WTC11 (cell line): Measurements from ENCODE around the gene CD80. TPM values are rescaled to one million over a fixed set of nuclear protein-coding genes. Genes with fewer than 3 reads are reported as not detected.

Experiments used
- ATAC-seq: fragments of 200-7000 bp; cut with Tn5 transposase; 2 replicates; pipeline ENCODE4 v1.10.0; 2021; ENCODE audit warnings: mild to moderate bottlenecking, moderate library complexity
- CTCF ChIA-PET: fragments of 300-600 bp; sonication (Branson Sonifier 250); formaldehyde crosslinking; loops from one replicate; lab custom pipeline; 2021; ENCODE audit warnings: antibody characterized with exemption; lab: Charles Lee
- POLR2A ChIA-PET: fragments of 350-600 bp; sonication (Branson Sonifier 250); formaldehyde crosslinking; loops from one replicate; lab custom pipeline; 2021; ENCODE audit warnings: antibody characterized with exemption; lab: Charles Lee
- DNase-seq: peaks from one replicate; pipeline ENCODE4 v3.0.0; 2021; ENCODE audit warnings: low spot score
- H3K27ac Mint-ChIP-seq: 2 replicates; pipeline ENCODE4 v1.8.0; 2021; ENCODE audit warnings: mixed read lengths
- H3K27me3 Mint-ChIP-seq: 2 replicates; pipeline ENCODE4 v1.8.0; 2021; ENCODE audit warnings: low read depth, mild to moderate bottlenecking, moderate library complexity, mixed read lengths
- H3K36me3 Mint-ChIP-seq: 2 replicates; pipeline ENCODE4 v1.8.0; 2021; ENCODE audit warnings: mixed read lengths
- H3K4me1 Mint-ChIP-seq: 2 replicates; pipeline ENCODE4 v1.8.0; 2022; ENCODE audit warnings: mixed read lengths
- H3K4me3 Mint-ChIP-seq: 2 replicates; pipeline ENCODE4 v1.8.0; 2021; ENCODE audit warnings: mild to moderate bottlenecking, moderate library complexity, mixed read lengths
- H3K9me3 Mint-ChIP-seq: 2 replicates; pipeline ENCODE4 v1.8.0; 2021; ENCODE audit warnings: mixed read lengths
- CREM ChIP-seq: sonication (generic); formaldehyde crosslinking; IDR thresholded peaks from 2 replicates; pipeline ENCODE4 v1.8.1; 2022; ENCODE audit warnings: mild to moderate bottlenecking, missing genetic modification reagents, moderate library complexity
- FOXJ3 ChIP-seq: sonication (generic); formaldehyde crosslinking; IDR thresholded peaks from 2 replicates; pipeline ENCODE4 v1.9.0; 2021; ENCODE audit warnings: missing genetic modification reagents, mild to moderate bottlenecking, borderline replicate concordance
- FOXP1 ChIP-seq: sonication (generic); formaldehyde crosslinking; IDR thresholded peaks from 2 replicates; pipeline ENCODE4 v1.8.0; 2022; ENCODE audit warnings: missing genetic modification reagents, mild to moderate bottlenecking, moderate library complexity, borderline replicate concordance
- GABPB1 ChIP-seq: sonication (generic); formaldehyde crosslinking; IDR thresholded peaks from 2 replicates; pipeline ENCODE4 v1.8.1; 2023; ENCODE audit warnings: mild to moderate bottlenecking, missing genetic modification reagents
- KAT7 ChIP-seq: sonication (generic); formaldehyde crosslinking; IDR thresholded peaks from 2 replicates; pipeline ENCODE4 v1.8.1; 2023; ENCODE audit warnings: missing genetic modification reagents, mild to moderate bottlenecking, borderline replicate concordance
- MAX ChIP-seq: sonication (generic); formaldehyde crosslinking; IDR thresholded peaks from 2 replicates; pipeline ENCODE4 v1.8.0; 2022; ENCODE audit warnings: mild to moderate bottlenecking, missing genetic modification reagents
- MYBL2 ChIP-seq: sonication (generic); formaldehyde crosslinking; IDR thresholded peaks from 2 replicates; pipeline ENCODE4 v1.8.1; 2023; ENCODE audit warnings: mild to moderate bottlenecking, moderate library complexity, missing genetic modification reagents
- NFATC4 ChIP-seq: fragments of 250-450 bp; sonication (Bioruptor Pico); IDR thresholded peaks from 2 replicates; pipeline ENCODE4 v1.9.0; 2021; ENCODE audit warnings: mild to moderate bottlenecking
- NFYB ChIP-seq: sonication (generic); formaldehyde crosslinking; conservative IDR thresholded peaks from 2 replicates; pipeline ENCODE4 v1.8.0; 2022; ENCODE audit warnings: low read depth, missing genetic modification reagents
- NR1H2 ChIP-seq: sonication (generic); formaldehyde crosslinking; IDR thresholded peaks from 2 replicates; pipeline ENCODE4 v1.9.0; 2021; ENCODE audit warnings: mild to moderate bottlenecking, moderate library complexity, missing genetic modification reagents
- NR2C2 ChIP-seq: sonication (generic); formaldehyde crosslinking; IDR thresholded peaks from 2 replicates; pipeline ENCODE4 v1.8.0; 2022; ENCODE audit warnings: mild to moderate bottlenecking, missing genetic modification reagents
- NR3C1 ChIP-seq: sonication (generic); formaldehyde crosslinking; conservative IDR thresholded peaks from 2 replicates; pipeline ENCODE4 v1.8.1; 2023; ENCODE audit warnings: low read depth, mild to moderate bottlenecking, missing genetic modification reagents
- PRDM15 ChIP-seq: sonication (generic); formaldehyde crosslinking; IDR thresholded peaks from 2 replicates; pipeline ENCODE4 v1.8.0; 2022; ENCODE audit warnings: missing genetic modification reagents
- RELA ChIP-seq: sonication (generic); formaldehyde crosslinking; IDR thresholded peaks from 2 replicates; pipeline ENCODE4 v1.8.1; 2022; ENCODE audit warnings: missing genetic modification reagents, mild to moderate bottlenecking, borderline replicate concordance
- SMAD4 ChIP-seq: sonication (generic); formaldehyde crosslinking; IDR thresholded peaks from 2 replicates; pipeline ENCODE4 v1.8.0; 2022; ENCODE audit warnings: mild to moderate bottlenecking, missing genetic modification reagents
- STAT6 ChIP-seq: sonication (generic); formaldehyde crosslinking; conservative IDR thresholded peaks from 2 replicates; pipeline ENCODE4 v1.8.1; 2023; ENCODE audit warnings: mild to moderate bottlenecking, low read depth, missing genetic modification reagents, moderate library complexity
- TCF7 ChIP-seq: sonication (generic); formaldehyde crosslinking; IDR thresholded peaks from 2 replicates; pipeline ENCODE4 v1.8.0; 2022; ENCODE audit warnings: mild to moderate bottlenecking, low read depth, missing genetic modification reagents, moderate library complexity
- TEAD4 ChIP-seq: sonication (generic); formaldehyde crosslinking; IDR thresholded peaks from 2 replicates; pipeline ENCODE4 v1.8.0; 2022; ENCODE audit warnings: mild to moderate bottlenecking, missing genetic modification reagents
- ZNF121 ChIP-seq: sonication (generic); formaldehyde crosslinking; IDR thresholded peaks from 2 replicates; pipeline ENCODE4 v1.8.0; 2023; ENCODE audit warnings: missing genetic modification reagents
- ZNF219 ChIP-seq: sonication (generic); formaldehyde crosslinking; IDR thresholded peaks from 2 replicates; pipeline ENCODE4 v1.8.0; 2023; ENCODE audit warnings: missing genetic modification reagents, mild to moderate bottlenecking, borderline replicate concordance
- ZNF512 ChIP-seq: sonication (generic); formaldehyde crosslinking; IDR thresholded peaks from 2 replicates; pipeline ENCODE4 v1.8.1; 2022; ENCODE audit warnings: missing genetic modification reagents, borderline replicate concordance
- ZNF532 ChIP-seq: fragments of 250-450 bp; sonication (Bioruptor Pico); IDR thresholded peaks from 2 replicates; pipeline ENCODE4 v1.9.0; 2021; ENCODE audit warnings: mild to moderate bottlenecking, borderline replicate concordance
- total RNA-seq: library from RNA; stranded (reverse); gene quantifications from 3 replicates; pipeline ENCODE4 v1.2.3, GENCODE V29; 2021

Gene CD80
- total RNA-seq, 1 experiment from 2014 or later, result 0.24 TPM

- H3K4me1 Mint-ChIP-seq, result peaks cover 9% of the 10 kb centered on the region; the same call in 1 of the 2 replicates
- H3K36me3 Mint-ChIP-seq, result no peaks in the 10 kb centered on the region
- POLR2A ChIA-PET, result no interaction called here
- CTCF ChIA-PET, result interaction anchor here (0.6 to 1.1 kb wide), 5 partner anchors 13 to 676 kb away, joined by 3 read pairs; no protein-coding TSS in a partner anchor
- H3K27me3 Mint-ChIP-seq, result peaks cover 5% of the 10 kb centered on the region
- ATAC-seq (no peak), DNase-seq (no peak)
- H3K4me3 Mint-ChIP-seq, result no peak overlapping the region
- peaks cover 3% of the 10 kb centered on the region; the same call in 1 of the 2 replicates for H3K9me3 Mint-ChIP-seq
- TF ChIP-seq ZNF532 (CRISPR knock-in tag) (no peak), MAX (CRISPR knock-in tag) (no peak), CREM (no peak), TEAD4 (CRISPR knock-in tag) (no peak), RELA (CRISPR knock-in tag) (no peak), NR1H2 (no peak), ZNF121 (CRISPR knock-in tag) (no peak), PRDM15 (CRISPR knock-in tag) (no peak), KAT7 (CRISPR knock-in tag) (no peak)
- TF ChIP-seq, all 79 proteins: peak for 0
- H3K27ac Mint-ChIP-seq, result no peak overlapping the region
Observed at GRCh38 chr3:119560160-119560559, 746 bp upstream of the CD80 start.

GRCh38 chr3:119558626-119559317, 642 bp downstream of the CD80 start:
- Mint-ChIP-seq H3K9me3 (peaks cover 2% of the 10 kb centered on the region; the same call in 1 of the 2 replicates), H3K4me1 (peaks cover 9% of the 10 kb centered on the region; the same call in 1 of the 2 replicates), H3K27ac (no peak overlapping the region), H3K36me3 (no peaks in the 10 kb centered on the region), H3K4me3 (no peak overlapping the region), H3K27me3 (peaks cover 2% of the 10 kb centered on the region)
- ChIA-PET POLR2A (no interaction called here), CTCF (interaction anchor here (0.8 to 1.0 kb wide), 2 partner anchors 42 to 122 kb away, joined by 3 to 5 read pairs; no protein-coding TSS in a partner anchor)
- ATAC-seq (no peak), DNase-seq (no peak)
- TF ChIP-seq NR3C1 (CRISPR knock-in tag) (no peak), NR2C2 (no peak), NFYB (CRISPR knock-in tag) (no peak), STAT6 (CRISPR knock-in tag) (no peak), ZNF219 (CRISPR knock-in tag) (no peak), NFATC4 (CRISPR knock-in tag) (no peak), FOXP1 (CRISPR knock-in tag) (no peak), MYBL2 (no peak), TCF7 (CRISPR knock-in tag) (no peak), GABPB1 (no peak), FOXJ3 (CRISPR knock-in tag) (no peak), ZNF121 (CRISPR knock-in tag) (no peak), ZNF512 (CRISPR knock-in tag) (no peak), SMAD4 (CRISPR knock-in tag) (no peak)
